Neutrophil (primary cell): Measurements from ENCODE around the gene POLR1B.

Experiments used
- H3K27ac ChIP-seq: fragments of 200-600 bp; sonication (generic); 2 replicates; pipeline ENCODE4 v1.5.1; 2016; ENCODE audit warnings: mild to moderate bottlenecking, moderate library complexity
- H3K27me3 ChIP-seq: fragments of 200-600 bp; sonication (generic); 2 replicates; pipeline ENCODE4 v1.6.0; 2016; ENCODE audit warnings: mild to moderate bottlenecking
- H3K36me3 ChIP-seq: fragments of 200-600 bp; sonication (generic); 2 replicates; pipeline ENCODE4 v1.5.1; 2017
- H3K4me1 ChIP-seq, 2 experiments: fragments of 200-600 bp in 1 of 2; sonication (generic) in 1 of 2; 1 replicate in 1 of 2; 2 replicates in 1 of 2; pipeline versions ENCODE4 v1.5.1 to v1.6.1; 2013 to 2016; ENCODE audit warnings: low read depth in 1 of 2, low read length in 1 of 2, mild to moderate bottlenecking in 1 of 2, moderate library complexity in 1 of 2; ENCODE audit not compliant: control insufficient read depth in 1 of 2, insufficient read depth in 1 of 2
- H3K4me3 ChIP-seq, 2 experiments: fragments of 200-600 bp in 1 of 2; sonication (generic) in 1 of 2; 1 replicate in 1 of 2; 2 replicates in 1 of 2; pipeline ENCODE4 v1.5.1; 2013 to 2016; ENCODE audit warnings: low read depth in 1 of 2, low read length in 1 of 2, mild to moderate bottlenecking in 1 of 2, moderate library complexity in 1 of 2
- H3K9me3 ChIP-seq: fragments of 200-600 bp; sonication (generic); 2 replicates; pipeline ENCODE4 v1.5.1; 2016
- CTCF ChIP-seq: fragments of 200-600 bp; sonication (generic); IDR thresholded peaks from 2 replicates; pipeline ENCODE4 v1.5.1; 2016; ENCODE audit warnings: antibody characterized with exemption

POLR1B gene

GRCh38 chr2:112585873-112586464 lies 43.7 kb downstream of the POLR1B start:
- H3K4me1 ChIP-seq = peaks cover 18 to 25% of the 10 kb centered on the region in 2 experiments
- no peak for TF ChIP-seq CTCF
- no peaks in the 10 kb centered on the region for H3K27me3 ChIP-seq
- no peaks in the 10 kb centered on the region for H3K9me3 ChIP-seq
- no peak overlapping the region for H3K27ac ChIP-seq
- H3K36me3 ChIP-seq = peaks cover 36% of the 10 kb centered on the region
- H3K4me3 ChIP-seq = no peak overlapping the region

- no peak for TF ChIP-seq CTCF
- peaks cover 36% of the 10 kb centered on the region for H3K36me3 ChIP-seq
Observed at GRCh38 chr2:112588611-112589045, 46.4 kb downstream of the POLR1B start.

GRCh38 chr2:112591413-112591812 lies 49.1 kb downstream of the POLR1B start:
- no peaks in the 10 kb centered on the region for H3K9me3 ChIP-seq
- H3K27ac ChIP-seq = no peak overlapping the region
- H3K4me1 ChIP-seq = no peaks in the 10 kb centered on the region
- H3K36me3 ChIP-seq = peaks cover 29% of the 10 kb centered on the region
- H3K4me3 ChIP-seq = no peak overlapping the region
- H3K27me3 ChIP-seq = no peaks in the 10 kb centered on the region
- no peak for TF ChIP-seq CTCF

More at GRCh38 chr2:112588611-112589045, 46.4 kb downstream of the POLR1B start:
- Histone ChIP-seq H3K4me3 (no peak overlapping the region), H3K9me3 (no peaks in the 10 kb centered on the region), H3K27me3 (no peaks in the 10 kb centered on the region), H3K4me1 (peaks cover 15 to 16% of the 10 kb centered on the region in 2 experiments), H3K27ac (no peak overlapping the region)

- Histone ChIP-seq H3K4me1 (no peaks in the 10 kb centered on the region), H3K27ac (no peak overlapping the region), H3K4me3 (no peak overlapping the region), H3K9me3 (no peaks in the 10 kb centered on the region), H3K36me3 (peaks cover 8% of the 10 kb centered on the region), H3K27me3 (no peaks in the 10 kb centered on the region)
- no peak for TF ChIP-seq CTCF
Observed at GRCh38 chr2:112593736-112594135, 51.5 kb downstream of the POLR1B start.

- Histone ChIP-seq H3K4me1 (peaks cover 6 to 7% of the 10 kb centered on the region in 2 experiments), H3K27ac (no peak overlapping the region), H3K36me3 (no peaks in the 10 kb centered on the region), H3K4me3 (no peak overlapping the region), H3K9me3 (no peaks in the 10 kb centered on the region), H3K27me3 (no peaks in the 10 kb centered on the region)
- no peak for TF ChIP-seq CTCF
Observed at GRCh38 chr2:112597537-112598322, 55.5 kb downstream of the POLR1B start.
